HepG2 (cell line): ENCODE results near the gene SERPINA3. TPM values are rescaled to one million over a fixed set of nuclear protein-coding genes. Genes with fewer than 3 reads are reported as not detected.

ENCODE experiments used
- DRAP1 ChIP-seq: IDR thresholded peaks from 2 replicates; pipeline ENCODE4 v1.6.1; 2016; ENCODE audit warnings: missing genetic modification reagents, missing compliant biosample characterization
- HOXD1 ChIP-seq: sonication (generic); formaldehyde crosslinking; IDR thresholded peaks from 2 replicates; pipeline ENCODE4 v1.5.0; 2020; ENCODE audit warnings: missing genetic modification reagents
- IRX3 ChIP-seq: sonication (generic); formaldehyde crosslinking; IDR thresholded peaks from 2 replicates; pipeline ENCODE4 v1.8.1; 2023; ENCODE audit warnings: mild to moderate bottlenecking, low read depth, missing genetic modification reagents, borderline replicate concordance
- JUN ChIP-seq: sonication (generic); formaldehyde crosslinking; IDR thresholded peaks from 2 replicates; pipeline ENCODE4 v1.4.0; 2020; ENCODE audit warnings: mild to moderate bottlenecking, missing genetic modification reagents
- KDM2A ChIP-seq: sonication (generic); formaldehyde crosslinking; IDR thresholded peaks from 2 replicates; pipeline ENCODE4 v1.4.0; 2020; ENCODE audit warnings: low read depth, missing genetic modification reagents, borderline replicate concordance
- MTA3 ChIP-seq: sonication (generic); formaldehyde crosslinking; IDR thresholded peaks from 2 replicates; pipeline ENCODE4 v1.4.0; 2020; ENCODE audit warnings: missing genetic modification reagents
- MYC ChIP-seq: sonication (generic); formaldehyde crosslinking; IDR thresholded peaks from 2 replicates; pipeline ENCODE4 v1.9.0; 2021; ENCODE audit warnings: missing genetic modification reagents, borderline replicate concordance
- MZF1 ChIP-seq: sonication (generic); formaldehyde crosslinking; IDR thresholded peaks from 2 replicates; pipeline ENCODE4 v1.8.1; 2023; ENCODE audit warnings: mild to moderate bottlenecking, missing genetic modification reagents, borderline replicate concordance
- NFE2L1 ChIP-seq: sonication (generic); formaldehyde crosslinking; IDR thresholded peaks from 2 replicates; pipeline ENCODE4 v1.4.0; 2020; ENCODE audit warnings: missing genetic modification reagents, mild to moderate bottlenecking, borderline replicate concordance
- NR2C2 ChIP-seq: sonication (generic); formaldehyde crosslinking; IDR thresholded peaks from 2 replicates; pipeline ENCODE4 v1.4.0; 2020; ENCODE audit warnings: missing genetic modification reagents, mild to moderate bottlenecking, moderate library complexity, borderline replicate concordance
- ONECUT2 ChIP-seq: sonication (generic); formaldehyde crosslinking; IDR thresholded peaks from 2 replicates; pipeline ENCODE4 v1.4.0; 2020; ENCODE audit warnings: missing genetic modification reagents
- SOX13 ChIP-seq, 3 experiments: fragments of 450-650 bp in 1 of 3; sonication (generic) in 1 of 3; formaldehyde crosslinking in 1 of 3; IDR thresholded peaks in 2 of 3; conservative IDR thresholded peaks in 1 of 3; 2 replicates each; pipeline versions ENCODE4 v1.5.0 to v1.6.1; 2016 to 2020; ENCODE audit warnings: antibody characterized with exemption in 1 of 3, mild to moderate bottlenecking in 1 of 3, missing compliant biosample characterization in 1 of 3, missing genetic modification reagents in 1 of 3, moderate library complexity in 1 of 3
- TBX3 ChIP-seq: fragments of 450-650 bp; IDR thresholded peaks from 2 replicates; pipeline ENCODE4 v1.6.1; 2017; ENCODE audit warnings: antibody characterized with exemption, mild to moderate bottlenecking, inconsistent platforms, borderline replicate concordance
- ZBTB20 ChIP-seq: sonication (generic); formaldehyde crosslinking; IDR thresholded peaks from 2 replicates; pipeline ENCODE4 v1.8.1; 2023; ENCODE audit warnings: missing genetic modification reagents, low read depth, mild to moderate bottlenecking, borderline replicate concordance
- ZHX1 ChIP-seq: sonication (generic); formaldehyde crosslinking; IDR thresholded peaks from 2 replicates; pipeline ENCODE4 v1.8.1; 2022; ENCODE audit warnings: low read depth, mild to moderate bottlenecking, missing genetic modification reagents
- ZNF646 ChIP-seq: sonication (generic); formaldehyde crosslinking; IDR thresholded peaks from 2 replicates; pipeline ENCODE4 v1.9.0; 2021; ENCODE audit warnings: mild to moderate bottlenecking, missing genetic modification reagents
- ZNF704 ChIP-seq: sonication (generic); formaldehyde crosslinking; IDR thresholded peaks from 2 replicates; pipeline ENCODE4 v1.8.1; 2023; ENCODE audit warnings: mild to moderate bottlenecking, inconsistent platforms, moderate library complexity, missing genetic modification reagents, borderline replicate concordance
- ZNF724P ChIP-seq: sonication (generic); formaldehyde crosslinking; IDR thresholded peaks from 2 replicates; pipeline ENCODE4 v1.8.0; 2022; ENCODE audit warnings: missing genetic modification reagents, borderline replicate concordance
- polyA plus RNA-seq, 8 experiments: library from polyadenylated mRNA; depleted of rRNA in 3 of 8; stranded (reverse) in 7 of 8; unstranded in 1 of 8; fragments of >200 nt; fragmentation: Illumina TruSeq in 4 of 8; extraction: Trizol in 4 of 8; gene quantifications; 2 replicates each; pipeline versions ENCODE4 v1.2.1 to v1.2.3, GENCODE V29; 2011 to 2016; ENCODE audit warnings: low read depth in 4 of 8, missing spikeins in 1 of 8, mixed read lengths in 1 of 8; ENCODE audit not compliant: insufficient read depth in 1 of 8
- total RNA-seq, 5 experiments: library from RNA; depleted of rRNA; stranded (reverse); fragments of >200 nt; fragmentation: Illumina TruSeq; extraction: Trizol; gene quantifications; 2 replicates each; pipeline ENCODE4 v1.2.3, GENCODE V29; 2016; ENCODE audit warnings: low read depth in 1 of 5

The SERPINA3 gene
- total and polyA plus RNA-seq, 2 of the 13 experiments (the other 11 are each of a cell fraction or from before 2014, with no cell fraction given) = 825 to 2,200 TPM

- no peak for TF ChIP-seq MZF1 (CRISPR knock-in tag)
- TF ChIP-seq ZNF704 = no peak
- TF ChIP-seq DRAP1 = peak; percentile 96
- no peak for TF ChIP-seq MYC
- no peak for TF ChIP-seq NFE2L1
- no peak for TF ChIP-seq ZNF724P (CRISPR knock-in tag)
- TF ChIP-seq TBX3 = no peak
- TF ChIP-seq ONECUT2 (CRISPR knock-in tag) = no peak
- TF ChIP-seq ZHX1 (CRISPR knock-in tag) = no peak
- TF ChIP-seq IRX3 (CRISPR knock-in tag) = no peak
- TF ChIP-seq MTA3 (CRISPR knock-in tag) = no peak
- TF ChIP-seq ZBTB20 (CRISPR knock-in tag) = no peak
- no peak for TF ChIP-seq NR2C2 (CRISPR knock-in tag)
- no peak for TF ChIP-seq ZNF646 (CRISPR knock-in tag)
- no peak for TF ChIP-seq JUN
- TF ChIP-seq KDM2A = no peak
- TF ChIP-seq SOX13 (IDR thresholded peaks at IDR 0.05) = peak; percentile 32; the same call in 1 of the 2 replicates
- TF ChIP-seq SOX13 (CRISPR knock-in tag; conservative IDR thresholded peaks at IDR 0.05 in 1 of 2, IDR thresholded peaks at IDR 0.05 in 1 of 2) = peak in 1 of 2 experiments; percentile 75; a peak in 1 of 4 replicates
- no peak for TF ChIP-seq HOXD1 (CRISPR knock-in tag)
Measured at GRCh38 chr14:94612174-94612573, at the start of gene SERPINA3 (continued).
